Sigmoid colon (tissue), 7 donors: ENCODE data around the gene ADD1. TPM values are rescaled to one million over a fixed set of nuclear protein-coding genes. Genes with fewer than 3 reads are reported as not detected.
"Not testable (repeated sequence)": the region's sequence is repeated elsewhere in the genome, so short reads cannot be mapped to it uniquely, and the experiment has no call there.

Source experiments
- DNase-seq: peaks from one replicate; pipeline ENCODE4 v3.0.0-alpha.2; 2019
- H3K27ac ChIP-seq, 4 donors: fragments of 200-600 bp; sonication (generic); one replicate each; pipeline ENCODE4 v1.5.1; 2016 to 2019; ENCODE audit warnings: mild to moderate bottlenecking in 1 of 4
- H3K27me3 ChIP-seq, 3 donors: fragments of 200-600 bp; sonication (generic); one replicate each; pipeline ENCODE4 v1.5.1; 2019; ENCODE audit warnings: mild to moderate bottlenecking in 1 of 3
- H3K36me3 ChIP-seq, 4 donors: fragments of 200-600 bp; sonication (generic); one replicate each; pipeline ENCODE4 v1.5.1; 2016 to 2019
- H3K4me1 ChIP-seq, 4 donors: fragments of 200-600 bp; sonication (generic); one replicate each; pipeline ENCODE4 v1.5.1; 2017 to 2019
- H3K4me3 ChIP-seq, 4 donors: fragments of 200-600 bp; sonication (generic); one replicate each; pipeline ENCODE4 v1.5.1; 2017 to 2019; ENCODE audit warnings: mild to moderate bottlenecking in 2 of 4, moderate library complexity in 1 of 4
- H3K9me3 ChIP-seq, 4 donors: fragments of 200-600 bp in 3 of 4; sonication (generic) in 3 of 4; one replicate each; pipeline versions ENCODE4 v1.5.1 to v1.6.1; 2013 to 2019
- CTCF ChIP-seq, 4 experiments: fragments of 450-650 bp in 3 of 4; fragments of 200-600 bp in 1 of 4; IDR thresholded peaks; one replicate each; pipeline ENCODE4 v1.5.1; 2016 to 2019; ENCODE audit warnings: antibody characterized with exemption in 4 of 4, mild to moderate bottlenecking in 3 of 4, moderate library complexity in 2 of 4
- EP300 ChIP-seq, 4 donors: sonication (generic); formaldehyde crosslinking; IDR thresholded peaks; one replicate each; pipeline ENCODE4 v1.6.1; 2017; ENCODE audit warnings: antibody characterized with exemption in 4 of 4
- POLR2A ChIP-seq, 2 donors: fragments of 450-650 bp; IDR thresholded peaks; one replicate each; pipeline ENCODE4 v1.6.1; 2016; ENCODE audit warnings: antibody characterized with exemption in 2 of 2, mild to moderate bottlenecking in 2 of 2, moderate library complexity in 2 of 2
- POLR2AphosphoS5 ChIP-seq, 4 donors: sonication (generic); formaldehyde crosslinking; IDR thresholded peaks; one replicate each; pipeline ENCODE4 v1.6.1; 2017; ENCODE audit warnings: antibody characterized with exemption in 4 of 4
- WGBS, 2 donors: extraction: QIAGEN DNeasy Blood & Tissue Kit; methylation state at CpG; one replicate each; pipeline ENCODE4 v1.1.7; 2013; 5-methylcytosine and 5-hydroxymethylcytosine counted together
- intact Hi-C: fragments of 100-400 bp; cut with DNase I; formaldehyde crosslinking; loops from one replicate; pipeline ENCODE4 v1.15.1; 2023
- polyA plus RNA-seq, 3 donors: library from polyadenylated mRNA; stranded (reverse); fragments of 200-250 nt; gene quantifications; one replicate each; pipeline ENCODE4 v1.2.3, GENCODE V29; 2013
- total RNA-seq, 4 donors: library from RNA; depleted of rRNA; stranded (reverse); fragments of >200 nt; gene quantifications; one replicate each; pipeline ENCODE4 v1.1.0, GENCODE V29; 2016
- donor health status: healthy with polysubstance abuse.
- donor health status: Bipolar disorder and iron deficiency.
- donor health status: healthy.

The ADD1 gene
- total and polyA plus RNA-seq, 7 donors, result 113 to 378 (median 166) TPM

DNA sequence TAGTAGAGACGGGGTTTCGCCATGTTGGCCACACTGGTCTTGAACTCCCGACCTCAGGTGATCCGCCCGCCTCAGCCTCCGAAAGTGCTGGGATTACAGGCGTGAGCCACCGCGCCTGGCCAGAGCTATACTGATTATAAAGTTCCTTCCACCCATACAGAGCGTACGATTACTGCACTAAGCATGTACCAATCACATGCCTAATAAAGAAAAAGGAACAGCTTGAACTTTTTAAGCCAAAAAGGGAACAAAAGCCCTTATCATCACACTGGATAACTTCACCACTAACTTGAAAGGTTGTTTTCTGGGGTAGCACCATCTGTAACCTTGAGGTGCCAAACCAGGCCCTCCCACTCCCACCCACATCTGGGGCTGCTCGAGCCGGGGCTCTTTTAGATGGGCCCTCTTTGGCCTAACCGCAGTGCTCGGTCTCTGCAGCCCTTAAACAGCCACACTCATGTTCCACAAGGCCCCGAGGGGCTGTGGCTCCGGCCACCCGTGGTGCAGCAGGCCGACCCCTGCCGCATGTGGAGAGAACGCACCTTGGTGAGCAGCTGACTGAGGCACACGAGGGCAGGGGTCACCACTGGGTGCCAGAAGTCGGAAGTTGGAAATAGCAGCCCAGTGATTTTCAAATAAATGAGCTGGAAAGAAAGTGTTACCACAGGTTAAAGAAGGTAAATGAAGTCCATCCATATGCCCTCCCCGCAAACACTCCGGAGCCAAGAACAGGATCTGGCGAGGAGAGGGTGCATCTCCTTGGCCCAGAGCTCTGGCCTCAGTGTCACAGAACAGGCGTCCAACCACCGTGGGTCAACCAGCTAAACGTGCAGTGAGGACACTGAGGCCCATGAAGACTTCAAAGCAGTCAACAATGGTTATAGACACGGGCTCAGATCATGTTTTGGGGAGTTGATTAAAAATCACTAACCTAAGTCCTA lies 101.2 kb downstream of the ADD1 start:
- WGBS, 2 donors, result 90 to 92% methylated on average over 30 of the region's 30 CpGs
- peak; percentile 52 for DNase-seq
- Histone ChIP-seq H3K4me3 (no peak overlapping the region), H3K27ac (no peak overlapping the region), H3K9me3 (no peaks in the 10 kb centered on the region), H3K36me3 (peaks cover 39 to 100% (median 67%) of the 10 kb centered on the region in 4 donors), H3K4me1 (no peaks in the 10 kb centered on the region), H3K27me3 (no peaks in the 10 kb centered on the region)
- intact Hi-C loops, result no loop called here
- TF ChIP-seq POLR2AphosphoS5 (IDR thresholded peaks at IDR 0.05) (no peak), EP300 (IDR thresholded peaks at IDR 0.05) (no peak), CTCF (IDR thresholded peaks at IDR 0.05) (no peak), POLR2A (IDR thresholded peaks at IDR 0.05) (no peak)

- 94% methylated on average over 28 of the region's 30 CpGs for WGBS, 2 donors
- DNase-seq, result peak; percentile 57
- intact Hi-C loops, H3K4me3 ChIP-seq, H3K27ac ChIP-seq, H3K4me1 ChIP-seq, H3K9me3 ChIP-seq, H3K27me3 ChIP-seq: not testable (repeated sequence)
- H3K36me3 ChIP-seq, result peaks cover 42 to 100% (median 64%) of the 10 kb centered on the region in 4 donors
These were observed 102.3 kb downstream of the ADD1 start for GRCh38 chr4:2945619-2946604.

- Histone ChIP-seq H3K9me3 (no peaks in the 10 kb centered on the region), H3K36me3 (peaks cover 51 to 100% (median 66%) of the 10 kb centered on the region in 4 donors), H3K4me3 (no peak overlapping the region), H3K27me3 (no peaks in the 10 kb centered on the region), H3K4me1 (no peaks in the 10 kb centered on the region), H3K27ac (no peak overlapping the region)
- intact Hi-C loops, result no loop called here
- WGBS, 2 donors, result 84 to 94% methylated on average over 19 of the region's 19 CpGs
- no peak for TF ChIP-seq CTCF (IDR thresholded peaks at IDR 0.05)
- TF ChIP-seq EP300 (IDR thresholded peaks at IDR 0.05), result no peak
- TF ChIP-seq POLR2AphosphoS5 (IDR thresholded peaks at IDR 0.05), result no peak
- TF ChIP-seq POLR2A (IDR thresholded peaks at IDR 0.05), result no peak
- DNase-seq, result peak; percentile 64
These were observed 103.4 kb downstream of the ADD1 start for GRCh38 chr4:2946812-2947600.

DNA sequence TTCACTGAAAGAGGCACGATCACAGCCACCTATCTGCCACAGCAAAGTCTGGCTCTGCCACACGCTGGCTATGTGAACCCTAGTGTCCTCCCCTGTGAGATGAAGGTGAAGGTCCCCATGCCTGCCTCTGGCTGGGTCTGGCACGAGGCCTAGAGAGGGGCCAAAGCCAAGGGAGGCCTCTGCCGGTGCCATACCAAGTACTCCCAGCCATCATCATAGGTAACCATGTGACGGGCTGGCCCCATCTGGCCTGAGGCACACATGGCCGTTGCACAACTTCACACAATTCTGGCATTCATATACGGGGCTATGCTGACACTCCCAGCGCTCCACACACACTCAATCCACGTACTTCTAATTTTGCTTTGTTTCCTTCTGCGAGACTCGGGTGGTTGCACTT lies 104.3 kb downstream of the ADD1 start:
- H3K4me1 ChIP-seq, result no peaks in the 10 kb centered on the region
- H3K27me3 ChIP-seq, result no peaks in the 10 kb centered on the region
- 89 to 90% methylated on average over 11 of the region's 11 CpGs for WGBS, 2 donors
- no peak overlapping the region for H3K4me3 ChIP-seq
- TF ChIP-seq CTCF (IDR thresholded peaks at IDR 0.05) (no peak), EP300 (IDR thresholded peaks at IDR 0.05) (no peak), POLR2AphosphoS5 (IDR thresholded peaks at IDR 0.05) (no peak)
- H3K27ac ChIP-seq, result no peak overlapping the region
- intact Hi-C loops, result no loop called here
- peak; percentile 61 for DNase-seq
- no peaks in the 10 kb centered on the region for H3K9me3 ChIP-seq
- H3K36me3 ChIP-seq, result peaks cover 54 to 100% (median 66%) of the 10 kb centered on the region in 4 donors
